ENCODE measurements around the gene FBXO11. TPM values are rescaled to one million over a fixed set of nuclear protein-coding genes. Genes with fewer than 3 reads are reported as not detected.

The FBXO11 gene
- polyA plus RNA-seq, 10 donors: 38.0 to 59.4 (median 51.6) TPM

Other genes starting within 250 kb of the FBXO11 start
- gene MSH6, start 123.4 kb downstream of the FBXO11 start, polyA plus RNA-seq (ENCODE audit: insufficient read length in 10 of 10): 10 to 100 TPM; 32.4 to 51.5 (median 42.2) TPM

All from muscle of back (tissue), 10 donors.